BLaER1 (cell line): ENCODE data around the gene WFDC2.

Experiments
- H3K27ac ChIP-seq: shearing (Covaris generic); formaldehyde crosslinking; 2 replicates; pipeline ENCODE4 v1.8.1; 2022
- H3K27me3 ChIP-seq: shearing (Covaris generic); formaldehyde crosslinking; 2 replicates; pipeline ENCODE4 v1.8.1; 2022
- H3K36me3 ChIP-seq: shearing (Covaris generic); formaldehyde crosslinking; 2 replicates; pipeline ENCODE4 v1.8.1; 2022
- H3K4me1 ChIP-seq: shearing (Covaris generic); formaldehyde crosslinking; 2 replicates; pipeline ENCODE4 v1.8.1; 2022
- H3K4me2 ChIP-seq: shearing (Covaris generic); formaldehyde crosslinking; 2 replicates; pipeline ENCODE4 v1.8.1; 2022
- H3K4me3 ChIP-seq: shearing (Covaris generic); formaldehyde crosslinking; 2 replicates; pipeline ENCODE4 v1.8.1; 2022
- H3K9ac ChIP-seq: shearing (Covaris generic); formaldehyde crosslinking; 2 replicates; pipeline ENCODE4 v1.8.1; 2022
- H3K9me3 ChIP-seq: shearing (Covaris generic); formaldehyde crosslinking; 2 replicates; pipeline ENCODE4 v1.8.1; 2022
- H4K20me1 ChIP-seq: shearing (Covaris generic); formaldehyde crosslinking; 2 replicates; pipeline ENCODE4 v1.8.1; 2022
- Cebpa-rat ChIP-seq: shearing (Covaris generic); IDR thresholded peaks from 2 replicates; pipeline ENCODE4 v1.8.1; 2022

WFDC2 gene

GRCh38 chr20:45508068-45508886 is 38.7 kb downstream of the WFDC2 start:
- TF ChIP-seq Cebpa-rat: no peak
- Histone ChIP-seq H3K4me3 (no peak overlapping the region), H3K27ac (no peak overlapping the region), H3K36me3 (no peaks in the 10 kb centered on the region), H3K27me3 (no peaks in the 10 kb centered on the region), H4K20me1 (no peaks in the 10 kb centered on the region), H3K9ac (no peak overlapping the region), H3K4me2 (no peak overlapping the region), H3K9me3 (no peaks in the 10 kb centered on the region), H3K4me1 (no peaks in the 10 kb centered on the region)

GRCh38 chr20:45509091-45509490 is 39.5 kb downstream of the WFDC2 start:
- no peak for TF ChIP-seq Cebpa-rat
- Histone ChIP-seq H3K27me3 (no peaks in the 10 kb centered on the region), H3K4me1 (no peaks in the 10 kb centered on the region), H3K4me3 (no peak overlapping the region), H3K36me3 (no peaks in the 10 kb centered on the region), H4K20me1 (no peaks in the 10 kb centered on the region), H3K9me3 (no peaks in the 10 kb centered on the region), H3K27ac (no peak overlapping the region), H3K9ac (no peak overlapping the region), H3K4me2 (no peak overlapping the region)

DNA sequence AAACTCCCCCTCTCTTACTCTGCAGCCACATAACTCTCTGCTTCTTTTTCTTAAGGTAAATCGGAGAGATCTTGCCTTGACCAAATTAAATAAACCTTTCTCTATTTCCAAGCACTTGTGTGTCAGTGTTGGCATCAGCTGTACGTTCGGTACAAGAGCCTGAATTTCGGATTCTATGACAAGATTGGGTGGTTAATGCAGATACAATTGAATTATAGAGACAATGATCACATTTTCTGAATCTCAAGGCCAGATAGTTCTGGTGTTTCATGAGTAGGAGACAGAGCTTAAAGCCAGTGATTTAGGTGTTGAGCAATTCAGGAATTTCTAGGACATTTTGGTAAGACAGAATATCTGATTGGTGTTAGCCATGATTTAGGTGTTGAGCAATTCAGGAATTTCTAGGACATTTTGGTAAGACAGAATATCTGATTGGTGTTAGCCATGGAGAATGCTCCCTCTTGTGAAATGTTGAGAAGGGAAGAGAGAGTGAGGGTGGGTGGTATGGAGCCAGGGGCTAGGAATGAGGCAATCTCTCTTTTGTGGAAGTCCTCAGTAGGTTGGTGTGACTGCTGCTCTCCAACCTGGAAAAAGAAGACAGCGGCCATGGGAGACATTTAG is 40.8 kb downstream of the WFDC2 start:
- no peak overlapping the region for H3K9ac ChIP-seq

GRCh38 chr20:45515147-45515913 is 45.8 kb downstream of the WFDC2 start, which contains the start of gene SPINT3:
Gene SPINT3, minus strand, starts transcription at chr20:45515622. Its CDS starts 14 bp downstream, at chr20:45515608.
- Histone ChIP-seq H3K9ac (no peak within 1 kb of the TSS), H3K36me3 (no peaks in the 10 kb centered on the region), H4K20me1 (no peaks in the 10 kb centered on the region), H3K4me2 (no peak within 1 kb of the TSS), H3K4me1 (no peaks in the 10 kb centered on the region), H3K4me3 (no peak within 1 kb of the TSS), H3K27me3 (no peaks in the 10 kb centered on the region), H3K9me3 (no peaks in the 10 kb centered on the region), H3K27ac (no peak within 1 kb of the TSS)
- TF ChIP-seq Cebpa-rat: no peak

More for the DNA sequence above, 40.8 kb downstream of the WFDC2 start:
- no peak overlapping the region for H3K27ac ChIP-seq
- no peaks in the 10 kb centered on the region for H3K27me3 ChIP-seq
- no peak overlapping the region for H3K4me2 ChIP-seq
- H4K20me1 ChIP-seq: no peaks in the 10 kb centered on the region
- H3K4me1 ChIP-seq: no peaks in the 10 kb centered on the region
- no peak for TF ChIP-seq Cebpa-rat
- H3K9me3 ChIP-seq: no peaks in the 10 kb centered on the region
- no peaks in the 10 kb centered on the region for H3K36me3 ChIP-seq
- no peak overlapping the region for H3K4me3 ChIP-seq

- H3K36me3 ChIP-seq: no peaks in the 10 kb centered on the region
These were observed 48.7 kb downstream of the WFDC2 start for GRCh38 chr20:45518282-45518681.

DNA sequence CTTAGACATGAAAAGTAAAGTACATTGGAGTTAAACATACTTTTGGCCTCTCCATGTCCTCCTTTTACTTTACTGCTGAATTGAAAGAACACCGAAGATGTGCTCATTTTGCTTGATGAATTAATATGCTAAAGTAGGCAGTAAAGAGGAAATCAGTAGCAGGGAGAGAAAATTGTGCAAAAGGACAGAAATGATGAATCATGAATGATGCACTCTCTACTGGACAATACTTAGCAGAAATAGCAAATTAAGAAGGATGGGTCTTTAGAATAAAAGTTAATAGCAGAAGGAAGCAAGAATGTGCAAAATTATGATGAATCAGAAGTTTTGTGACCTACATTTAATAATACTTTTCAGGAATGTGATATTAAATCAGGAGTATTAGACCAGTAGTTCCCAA is 54.3 kb downstream of the WFDC2 start:
- H3K9me3 ChIP-seq: no peaks in the 10 kb centered on the region
- no peaks in the 10 kb centered on the region for H3K36me3 ChIP-seq
- no peaks in the 10 kb centered on the region for H3K27me3 ChIP-seq
- H3K27ac ChIP-seq: no peak overlapping the region
- H4K20me1 ChIP-seq: no peaks in the 10 kb centered on the region
- H3K4me3 ChIP-seq: no peak overlapping the region
- no peak for TF ChIP-seq Cebpa-rat
- no peak overlapping the region for H3K4me2 ChIP-seq
- H3K4me1 ChIP-seq: no peaks in the 10 kb centered on the region
- H3K9ac ChIP-seq: no peak overlapping the region

More at GRCh38 chr20:45518282-45518681, 48.7 kb downstream of the WFDC2 start:
- no peaks in the 10 kb centered on the region for H3K4me1 ChIP-seq
- no peaks in the 10 kb centered on the region for H4K20me1 ChIP-seq
- no peaks in the 10 kb centered on the region for H3K27me3 ChIP-seq
- H3K9ac ChIP-seq: no peak overlapping the region
- no peak overlapping the region for H3K4me3 ChIP-seq
- no peak for TF ChIP-seq Cebpa-rat
- H3K9me3 ChIP-seq: no peaks in the 10 kb centered on the region
- no peak overlapping the region for H3K4me2 ChIP-seq
- H3K27ac ChIP-seq: no peak overlapping the region

DNA sequence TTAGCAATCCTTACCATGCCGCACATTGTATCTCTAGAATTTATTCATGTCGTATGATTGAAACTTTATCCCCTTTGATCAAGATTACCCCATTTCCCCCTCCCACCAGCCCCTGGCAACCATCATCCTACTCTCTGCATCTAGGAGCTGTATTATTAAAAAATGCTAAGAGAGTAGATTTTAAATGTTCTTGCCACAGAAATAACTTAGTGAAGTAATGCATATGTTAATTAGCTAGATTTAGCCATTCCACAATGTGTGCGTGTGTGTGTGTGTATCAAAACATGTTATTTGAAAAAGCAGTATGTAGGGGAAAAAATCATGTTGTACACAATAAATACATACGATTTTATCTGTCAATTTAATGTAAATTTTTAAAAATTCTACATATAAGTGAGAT is 57.7 kb downstream of the WFDC2 start:
- TF ChIP-seq Cebpa-rat: no peak
- no peaks in the 10 kb centered on the region for H3K9me3 ChIP-seq
- H3K27me3 ChIP-seq: no peaks in the 10 kb centered on the region
- no peaks in the 10 kb centered on the region for H3K36me3 ChIP-seq
- peaks cover 4% of the 10 kb centered on the region for H3K4me1 ChIP-seq
- H3K4me3 ChIP-seq: no peak overlapping the region
- no peak overlapping the region for H3K9ac ChIP-seq
- H3K4me2 ChIP-seq: no peak overlapping the region
- no peaks in the 10 kb centered on the region for H4K20me1 ChIP-seq
- no peak overlapping the region for H3K27ac ChIP-seq
